ENCODE results near the gene MRPL34. TPM values are rescaled to one million over a fixed set of nuclear protein-coding genes. Genes with fewer than 3 reads are reported as not detected.
A peak's percentile ranks its signal among the peaks of the same experiment; 100 is the strongest.

The MRPL34 gene
- total RNA-seq, 1 experiment from 2014 or later = 17.2 TPM

- no peaks in the 10 kb centered on the region for H3K27me3 ChIP-seq
- H3K4me3 ChIP-seq = no peak overlapping the region
- DNase-seq = no peak
- H3K9me3 ChIP-seq = no peaks in the 10 kb centered on the region
- H3K36me3 ChIP-seq = peaks cover 47% of the 10 kb centered on the region
Observed at GRCh38 chr19:17319473-17320238, 14.0 kb downstream of the MRPL34 start.

DNA sequence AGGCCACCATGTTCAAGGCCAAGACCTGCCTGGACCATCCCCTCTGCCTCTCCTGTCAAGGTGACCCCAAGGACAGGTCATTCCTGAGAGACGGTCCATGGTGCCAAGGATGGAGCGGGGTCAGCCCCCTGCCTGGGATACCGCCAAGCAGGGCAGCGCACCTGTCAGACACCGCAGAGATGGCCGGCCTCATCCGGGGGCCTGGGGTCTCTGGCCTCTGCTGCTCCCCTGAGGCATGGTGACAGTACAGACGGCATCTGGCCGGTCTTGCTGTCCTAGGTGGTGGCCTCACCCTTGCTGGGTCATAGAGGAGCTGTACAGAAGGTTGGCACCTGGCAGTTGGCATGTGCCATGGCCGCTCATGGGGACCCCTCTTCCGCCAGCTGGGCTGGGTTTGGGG is 14.8 kb downstream of the MRPL34 start:
- no peak for DNase-seq
- no peaks in the 10 kb centered on the region for H3K9me3 ChIP-seq
- H3K4me3 ChIP-seq = no peak overlapping the region
- peaks cover 44% of the 10 kb centered on the region for H3K36me3 ChIP-seq
- no peaks in the 10 kb centered on the region for H3K27me3 ChIP-seq

DNA sequence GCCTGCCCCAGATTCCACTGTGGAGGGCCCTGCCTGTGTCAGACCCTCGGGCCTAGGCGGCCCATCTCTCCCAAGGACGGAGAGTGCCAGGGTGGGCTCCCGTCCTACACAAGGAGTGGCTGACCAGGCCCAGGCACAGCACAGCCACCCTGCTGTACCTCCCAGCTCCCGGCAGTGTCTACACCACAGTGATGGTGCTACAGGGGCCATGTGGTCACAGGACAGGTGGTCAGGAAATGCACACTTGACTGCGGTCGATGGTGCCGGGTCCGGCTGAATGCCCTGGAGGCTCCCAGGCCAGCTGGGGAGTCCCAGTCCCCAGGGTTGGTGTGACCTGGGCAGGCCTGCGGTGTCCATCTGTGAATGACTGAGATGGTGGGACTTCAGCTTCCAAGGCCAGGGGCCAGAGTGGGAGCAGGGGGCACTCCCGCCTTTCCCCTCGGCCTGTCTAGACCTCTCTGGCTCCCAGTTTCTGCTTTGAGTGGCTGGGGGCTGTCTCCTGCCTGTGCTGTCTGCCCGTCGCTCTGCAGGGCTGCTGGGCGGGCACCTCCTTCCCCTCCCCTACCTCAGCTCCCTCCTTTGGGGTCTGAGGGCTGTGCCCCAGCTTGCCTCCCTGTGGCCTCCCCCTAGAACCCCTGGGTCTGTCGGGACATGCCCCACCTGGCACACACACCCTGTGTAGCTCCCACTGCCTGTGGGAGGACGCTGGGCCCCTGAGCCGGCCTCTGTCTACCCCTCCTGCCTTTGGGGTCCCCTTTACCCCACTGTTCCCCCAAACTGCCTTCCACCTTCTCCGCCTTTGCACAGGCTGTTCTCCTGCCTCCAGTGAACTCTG is 16.2 kb downstream of the MRPL34 start:
- peaks cover 30% of the 10 kb centered on the region for H3K36me3 ChIP-seq
- H3K9me3 ChIP-seq = no peaks in the 10 kb centered on the region
- no peak overlapping the region for H3K4me3 ChIP-seq
- no peaks in the 10 kb centered on the region for H3K27me3 ChIP-seq
- no peak for DNase-seq

DNA sequence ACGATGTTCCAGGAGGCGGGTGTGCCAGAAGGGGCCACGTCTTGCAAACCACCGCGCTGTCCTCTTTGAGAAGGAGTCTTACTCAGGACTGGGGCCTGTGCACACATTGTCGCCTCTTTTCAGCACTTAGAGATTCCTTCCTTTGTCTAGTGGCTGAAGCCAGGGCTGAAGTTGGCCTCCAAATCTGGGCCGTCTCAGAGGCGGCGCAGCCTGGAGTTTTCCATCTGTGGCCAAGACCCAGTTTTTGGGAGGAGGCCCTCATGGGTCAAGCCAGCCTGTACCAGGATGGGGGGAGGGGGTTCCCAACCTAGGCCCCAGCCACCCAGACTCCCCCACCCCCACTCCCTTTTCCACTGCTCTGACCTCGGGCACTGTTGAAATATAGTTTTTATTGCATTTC is 17.2 kb downstream of the MRPL34 start:
- H3K4me3 ChIP-seq = no peak overlapping the region
- H3K9me3 ChIP-seq = no peaks in the 10 kb centered on the region
- H3K36me3 ChIP-seq = peaks cover 23% of the 10 kb centered on the region
- no peaks in the 10 kb centered on the region for H3K27me3 ChIP-seq
- DNase-seq = no peak

GRCh38 chr19:17323300-17323963 is 17.8 kb downstream of the MRPL34 start:
- H3K27me3 ChIP-seq = no peaks in the 10 kb centered on the region
- H3K4me3 ChIP-seq = no peak overlapping the region
- no peaks in the 10 kb centered on the region for H3K9me3 ChIP-seq
- peaks cover 17% of the 10 kb centered on the region for H3K36me3 ChIP-seq
- DNase-seq = no peak

- Histone ChIP-seq H3K27me3 (no peaks in the 10 kb centered on the region), H3K36me3 (peaks cover 17% of the 10 kb centered on the region), H3K9me3 (no peaks in the 10 kb centered on the region), H3K4me3 (no peak overlapping the region)
- DNase-seq = no peak
Observed at GRCh38 chr19:17323964-17324332, 18.3 kb downstream of the MRPL34 start.

- Histone ChIP-seq H3K27me3 (no peaks in the 10 kb centered on the region), H3K36me3 (peaks cover 17% of the 10 kb centered on the region), H3K4me3 (no peak overlapping the region), H3K9me3 (no peaks in the 10 kb centered on the region)
- DNase-seq = no peak
Observed at GRCh38 chr19:17324357-17325114, 18.9 kb downstream of the MRPL34 start.

- H3K27me3 ChIP-seq = no peaks in the 10 kb centered on the region
- H3K9me3 ChIP-seq = no peaks in the 10 kb centered on the region
- no peak for DNase-seq
- peaks cover 13% of the 10 kb centered on the region for H3K36me3 ChIP-seq
- H3K4me3 ChIP-seq = no peak overlapping the region
Observed at GRCh38 chr19:17325133-17325532, 19.5 kb downstream of the MRPL34 start.

- Histone ChIP-seq H3K27me3 (no peaks in the 10 kb centered on the region), H3K36me3 (peaks cover 6% of the 10 kb centered on the region), H3K4me3 (no peak overlapping the region), H3K9me3 (no peaks in the 10 kb centered on the region)
- peak; percentile 39 for DNase-seq
Observed at GRCh38 chr19:17325881-17326594, 20.4 kb downstream of the MRPL34 start.

DNA sequence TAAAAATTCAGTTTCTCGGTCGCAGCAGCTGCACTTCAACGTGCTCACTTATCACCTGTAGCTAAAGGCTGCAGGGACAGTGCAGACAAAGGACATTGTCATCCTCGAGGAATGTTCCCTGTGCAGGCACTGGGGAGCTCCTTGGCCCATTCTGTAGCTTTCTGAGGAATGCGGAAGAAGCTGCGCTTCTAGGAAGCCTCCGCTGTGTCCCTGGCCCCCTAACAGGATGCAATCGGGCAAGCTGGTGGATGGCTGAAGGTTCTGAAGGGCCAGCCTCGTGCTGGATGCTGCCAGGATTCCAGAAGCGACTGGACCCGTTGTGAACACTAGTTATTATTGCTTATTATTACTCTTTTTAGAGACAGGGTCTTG is 20.9 kb downstream of the MRPL34 start:
- Histone ChIP-seq H3K4me3 (no peak overlapping the region), H3K27me3 (no peaks in the 10 kb centered on the region)

DNA sequence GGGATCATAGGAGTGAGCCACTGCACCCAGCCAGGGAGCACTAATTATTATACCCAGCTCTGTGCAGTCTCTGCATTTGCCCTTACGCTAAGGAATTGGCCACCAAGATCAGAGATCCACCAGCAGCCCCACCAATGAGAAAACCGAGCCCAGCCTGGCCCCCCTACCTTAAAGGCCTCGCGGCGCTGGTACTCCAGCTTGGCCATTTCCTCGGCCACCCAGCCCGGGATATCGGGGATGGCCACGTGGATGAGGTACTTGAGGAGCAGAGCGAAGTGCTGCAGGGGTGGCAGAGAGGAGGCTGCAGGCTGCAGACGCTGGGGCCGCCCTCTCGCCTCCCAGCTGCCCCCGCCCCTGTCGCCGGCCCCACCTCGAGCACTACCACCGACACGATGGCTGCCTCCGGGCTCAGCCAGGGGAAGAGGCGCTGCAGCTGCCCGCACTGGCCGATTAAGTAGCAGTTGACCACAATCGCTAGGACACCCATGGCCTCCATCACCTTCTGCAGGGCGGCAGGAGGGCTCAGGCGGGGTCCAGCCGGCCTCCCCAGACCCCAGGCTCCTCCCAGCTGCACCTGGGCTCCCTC is 21.5 kb downstream of the MRPL34 start:
- no peaks in the 10 kb centered on the region for H3K27me3 ChIP-seq
- no peak overlapping the region for H3K4me3 ChIP-seq
- no peaks in the 10 kb centered on the region for H3K9me3 ChIP-seq
- no peak for DNase-seq
- no peaks in the 10 kb centered on the region; the same call in none of the 2 replicates for H3K36me3 ChIP-seq

More for the DNA sequence above, 20.9 kb downstream of the MRPL34 start:
- Histone ChIP-seq H3K9me3 (no peaks in the 10 kb centered on the region), H3K36me3 (peaks cover 2% of the 10 kb centered on the region)
- no peak for DNase-seq

- no peak for DNase-seq
- peaks cover 5% of the 10 kb centered on the region for H3K36me3 ChIP-seq
- H3K9me3 ChIP-seq = peaks cover 2% of the 10 kb centered on the region; the same call in 1 of the 2 replicates
- no peaks in the 10 kb centered on the region for H3K27me3 ChIP-seq
- no peak overlapping the region for H3K4me3 ChIP-seq
Observed at GRCh38 chr19:17327654-17328516, 22.2 kb downstream of the MRPL34 start.

DNA sequence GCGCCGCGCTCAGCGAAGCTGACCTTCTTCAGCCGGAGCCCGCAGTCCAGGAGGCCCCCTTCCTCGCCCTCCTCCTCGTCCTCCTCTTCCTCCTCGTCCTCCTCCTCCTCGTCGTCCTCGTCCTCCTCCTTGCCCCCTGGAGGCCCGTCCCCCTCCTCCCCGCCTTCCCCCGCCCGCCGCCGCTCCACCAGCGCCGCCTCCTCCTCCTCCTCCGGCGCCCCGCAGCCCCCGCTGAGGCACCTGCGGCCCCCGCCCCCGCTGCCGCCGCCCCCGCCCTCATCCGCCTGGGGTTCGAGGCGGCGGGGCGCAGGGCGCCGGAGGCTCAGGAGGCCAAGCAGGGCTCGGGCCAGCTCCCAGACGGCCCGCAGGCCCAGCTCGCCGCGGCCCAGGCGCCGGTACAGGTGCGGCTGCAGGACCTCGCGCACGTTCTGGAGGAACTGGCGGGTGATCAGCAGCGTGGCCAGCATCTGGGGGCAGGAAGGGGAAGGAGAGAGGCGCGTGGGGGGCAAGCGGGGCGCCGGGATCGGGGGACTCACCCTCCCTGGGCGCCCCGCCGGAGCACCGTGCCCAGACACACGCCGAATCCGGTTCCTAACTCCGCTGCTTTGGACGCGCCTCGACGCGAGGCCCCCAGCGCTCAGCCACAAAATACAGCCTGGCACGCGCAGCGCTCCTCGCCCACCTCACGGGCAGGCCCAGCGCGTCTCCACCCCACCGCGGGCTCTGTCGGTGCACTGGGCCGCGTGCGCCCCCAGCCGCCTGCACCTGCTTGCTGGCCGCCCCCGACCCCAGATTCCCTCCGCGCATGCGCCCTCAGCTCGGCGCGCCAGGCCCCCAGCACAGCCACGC is 23.1 kb downstream of the MRPL34 start:
- H3K9me3 ChIP-seq = peaks cover 2% of the 10 kb centered on the region; the same call in 1 of the 2 replicates
- no peak overlapping the region for H3K4me3 ChIP-seq
- H3K27me3 ChIP-seq = no peaks in the 10 kb centered on the region
- DNase-seq = no peak
- H3K36me3 ChIP-seq = peaks cover 8% of the 10 kb centered on the region
